Astrocyte of the cerebellum (primary cell): ENCODE measurements around the gene MGAT4B.

Experiments
- DNase-seq: peaks from one replicate; pipeline ENCODE4 v3.0.0-alpha.2; 2011; ENCODE audit warnings: low read depth
- H3K4me3 ChIP-seq: 2 replicates; pipeline ENCODE4 v1.5.1; 2011; ENCODE audit warnings: mild to moderate bottlenecking, low read depth, low read length, moderate library complexity
- CTCF ChIP-seq: IDR thresholded peaks from 2 replicates; pipeline ENCODE4 v1.5.1; 2012; ENCODE audit warnings: low read length, low read depth, moderate library complexity, mild to moderate bottlenecking; ENCODE audit errors: missing control alignments
- in situ Hi-C: cut with HindIII; loops from 2 replicates; pipeline ENCODE4 v1.10.0; 2017; ENCODE audit warnings: low sequenced_read_pairs

MGAT4B gene

DNA sequence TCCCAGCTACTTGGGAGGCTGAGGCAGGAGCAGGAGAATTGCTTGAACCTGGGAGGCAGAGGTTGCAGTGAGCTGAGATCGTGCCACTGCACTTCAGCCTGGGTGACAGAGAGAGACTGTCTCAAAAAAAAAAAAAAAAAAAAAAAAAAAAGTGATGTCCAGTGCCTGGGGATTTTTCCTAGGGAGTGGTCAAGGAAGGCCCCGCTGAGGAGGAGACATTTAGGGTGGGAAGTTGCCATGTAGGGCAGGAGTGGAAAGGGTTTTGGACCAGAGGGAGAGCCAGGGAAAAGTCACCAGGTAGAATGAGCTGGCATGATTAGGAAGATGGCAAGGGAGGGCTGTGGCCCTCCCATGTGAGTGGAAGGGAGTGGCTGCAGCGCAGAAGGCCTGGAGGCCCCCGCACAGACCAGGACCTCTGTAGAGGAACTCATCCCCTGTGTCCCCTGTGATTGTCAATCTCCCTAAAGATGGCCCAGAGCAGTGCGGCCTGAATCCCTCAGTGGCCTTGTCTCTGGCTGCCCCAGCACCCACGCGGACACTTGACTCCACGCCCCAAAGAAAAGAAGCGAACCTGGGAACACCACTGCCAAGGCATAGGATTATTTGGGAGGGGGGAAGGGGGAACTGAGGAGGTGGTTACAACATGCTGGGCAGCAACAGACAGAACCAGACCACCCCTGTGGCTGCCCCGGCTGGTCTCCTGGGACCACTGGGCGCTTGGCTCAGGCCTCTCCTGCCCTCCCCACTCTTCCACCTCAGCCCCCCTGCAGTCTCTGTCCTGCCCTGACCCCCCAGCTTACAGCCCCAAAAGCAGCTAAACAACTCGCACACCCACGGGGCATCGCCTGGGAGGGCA lies 11.5 kb upstream of the MGAT4B start:
- TF ChIP-seq CTCF = no peak
- in situ Hi-C loops = no loop called here
- DNase-seq = no peak
- H3K4me3 ChIP-seq = peak overlapping the region; percentile 10

- H3K4me3 ChIP-seq = no peak overlapping the region
- in situ Hi-C loops = no loop called here
- DNase-seq = no peak
- TF ChIP-seq CTCF = no peak
These were observed 10.8 kb upstream of the MGAT4B start for GRCh38 chr5:179817470-179817840.

DNA sequence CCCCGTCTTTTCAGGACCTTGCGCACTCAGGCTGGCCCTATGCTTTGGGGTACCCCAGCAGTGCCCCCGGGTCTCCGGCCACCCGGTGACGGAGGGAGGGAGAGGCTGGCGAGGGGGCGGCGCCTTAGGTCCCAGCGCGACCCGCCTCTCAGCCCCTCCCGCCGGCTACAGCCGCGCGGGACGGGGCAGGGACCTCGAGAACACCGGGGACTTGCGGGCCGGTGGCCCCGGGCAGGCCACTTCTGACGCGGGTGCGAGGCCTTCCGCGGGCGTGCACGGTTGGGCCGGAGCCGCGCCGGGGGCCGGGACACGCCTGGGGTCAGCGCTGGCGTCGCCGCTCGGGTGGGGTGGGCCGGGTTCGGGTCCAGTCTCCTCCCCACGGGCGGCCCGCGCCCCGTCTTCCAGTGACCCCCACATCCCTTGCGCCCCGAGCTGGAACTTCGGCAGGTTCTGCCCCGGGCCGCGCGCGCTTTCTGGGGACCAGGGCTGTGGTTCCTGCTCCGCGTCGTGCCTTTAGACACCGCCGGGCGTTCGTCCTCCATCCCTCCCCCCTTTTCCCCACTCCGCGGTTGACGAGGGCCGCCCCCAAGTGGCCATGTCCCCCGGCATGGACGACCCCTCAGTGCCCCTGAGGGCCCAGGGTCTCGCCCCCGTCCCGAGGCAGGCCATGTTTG lies 10.3 kb upstream of the MGAT4B start:
- no peak for TF ChIP-seq CTCF
- DNase-seq = no peak
- peak overlapping the region; percentile 25 for H3K4me3 ChIP-seq

GRCh38 chr5:179816401-179816795 lies 9.7 kb upstream of the MGAT4B start:
- no peak for DNase-seq
- in situ Hi-C loops = no loop called here
- no peak for TF ChIP-seq CTCF
- peak overlapping the region; percentile 25 for H3K4me3 ChIP-seq

More for the DNA sequence above, 10.3 kb upstream of the MGAT4B start:
- in situ Hi-C loops = no loop called here

- DNase-seq = no peak
These were observed 9.0 kb upstream of the MGAT4B start for GRCh38 chr5:179815491-179816249.

More at GRCh38 chr5:179815491-179816249, 9.0 kb upstream of the MGAT4B start:
- TF ChIP-seq CTCF = no peak
- no peak overlapping the region for H3K4me3 ChIP-seq
- in situ Hi-C loops = no loop called here
